Trophoblast cell (in vitro differentiated cells and primary cell): ENCODE measurements around the gene ASTN2.

Experiments used
- DNase-seq, 2 donors: peaks; one replicate each; pipeline ENCODE4 v3.0.0-alpha.2; 2016
- H2AFZ ChIP-seq: 2 replicates; pipeline ENCODE4 v1.6.1; 2013; ENCODE audit warnings: low read length, moderate library complexity, mild to moderate bottlenecking; ENCODE audit not compliant: insufficient read depth, poor library complexity
- H2AK5ac ChIP-seq: 2 replicates; pipeline ENCODE4 v1.6.1; 2013; ENCODE audit warnings: mild to moderate bottlenecking, low read length
- H2BK120ac ChIP-seq: 2 replicates; pipeline ENCODE4 v1.6.1; 2013; ENCODE audit warnings: low read length, mild to moderate bottlenecking, moderate library complexity; ENCODE audit not compliant: insufficient read depth, poor library complexity
- H2BK12ac ChIP-seq: 2 replicates; pipeline ENCODE4 v1.6.1; 2013; ENCODE audit warnings: mild to moderate bottlenecking, low read length, moderate library complexity
- H2BK5ac ChIP-seq: 2 replicates; pipeline ENCODE4 v1.6.1; 2013; ENCODE audit warnings: low read length, low read depth, moderate library complexity, mild to moderate bottlenecking; ENCODE audit not compliant: poor library complexity
- H3K14ac ChIP-seq: 2 replicates; pipeline ENCODE4 v1.6.1; 2013; ENCODE audit warnings: mild to moderate bottlenecking, low read length
- H3K18ac ChIP-seq: 2 replicates; pipeline ENCODE4 v1.6.1; 2013; ENCODE audit warnings: mild to moderate bottlenecking, low read length
- H3K23ac ChIP-seq: 2 replicates; pipeline ENCODE4 v1.6.1; 2013; ENCODE audit warnings: low read length
- H3K27ac ChIP-seq: 2 replicates; pipeline ENCODE4 v1.5.1; 2013; ENCODE audit warnings: low read depth, mild to moderate bottlenecking, inconsistent platforms, low read length, moderate library complexity
- H3K27me3 ChIP-seq: 2 replicates; pipeline ENCODE4 v1.6.1; 2013; ENCODE audit warnings: inconsistent platforms, mild to moderate bottlenecking, low read length, moderate library complexity; ENCODE audit not compliant: insufficient read depth
- H3K36me3 ChIP-seq, 2 experiments: 1 replicate in 1 of 2; 2 replicates in 1 of 2; pipeline ENCODE4 v1.6.1; 2013; ENCODE audit warnings: low read length in 2 of 2, mild to moderate bottlenecking in 2 of 2, moderate library complexity in 1 of 2; ENCODE audit not compliant: insufficient read depth in 2 of 2, control insufficient read depth in 1 of 2
- H3K4ac ChIP-seq: 2 replicates; pipeline ENCODE4 v1.6.1; 2013; ENCODE audit warnings: low read depth, mild to moderate bottlenecking, low read length, moderate library complexity
- H3K4me1 ChIP-seq, 2 experiments: 1 replicate in 1 of 2; 2 replicates in 1 of 2; pipeline ENCODE4 v1.6.1; 2013; ENCODE audit warnings: low read length in 2 of 2, mild to moderate bottlenecking in 2 of 2, moderate library complexity in 1 of 2; ENCODE audit not compliant: insufficient read depth in 2 of 2, control insufficient read depth in 1 of 2
- H3K4me2 ChIP-seq: 2 replicates; pipeline ENCODE4 v1.6.1; 2013; ENCODE audit warnings: inconsistent platforms, mild to moderate bottlenecking, low read length, moderate library complexity
- H3K4me3 ChIP-seq: 2 replicates; pipeline ENCODE4 v1.5.1; 2013; ENCODE audit warnings: mild to moderate bottlenecking, low read depth, low read length, inconsistent platforms
- H3K79me1 ChIP-seq: one replicate; pipeline ENCODE4 v1.6.1; 2013; ENCODE audit warnings: low read length
- H3K79me2 ChIP-seq: 2 replicates; pipeline ENCODE4 v1.6.1; 2013; ENCODE audit warnings: low read length, mild to moderate bottlenecking; ENCODE audit not compliant: control insufficient read depth, insufficient read depth, poor library complexity
- H3K9ac ChIP-seq: 2 replicates; pipeline ENCODE4 v1.6.1; 2013; ENCODE audit warnings: mild to moderate bottlenecking, low read length
- H3K9me3 ChIP-seq: 2 replicates; pipeline ENCODE4 v1.6.1; 2013; ENCODE audit warnings: low read depth, mild to moderate bottlenecking, control low read depth, inconsistent platforms, low read length; ENCODE audit not compliant: insufficient read depth
- H4K12ac ChIP-seq: 2 replicates; pipeline ENCODE4 v1.6.1; 2013; ENCODE audit warnings: low read depth, mild to moderate bottlenecking, low read length, moderate library complexity
- H4K8ac ChIP-seq: 2 replicates; pipeline ENCODE4 v1.6.1; 2013; ENCODE audit warnings: low read depth, mild to moderate bottlenecking, low read length, moderate library complexity
- H4K91ac ChIP-seq: one replicate; pipeline ENCODE4 v1.6.1; 2013; ENCODE audit warnings: low read depth, mild to moderate bottlenecking, low read length, moderate library complexity
- WGBS: extraction: QIAGEN DNeasy Blood & Tissue Kit; methylation state at CpG from one replicate; pipeline ENCODE4 v1.1.7; 2013; ENCODE audit warnings: missing lambda C conversion rate; ENCODE audit not compliant: insufficient read length, insufficient coverage; ENCODE audit errors: extremely low coverage; 5-methylcytosine and 5-hydroxymethylcytosine counted together

ASTN2 gene

GRCh38 chr9:117247266-117247665 is 167.6 kb downstream of the ASTN2 start:
- no peaks in the 10 kb centered on the region for H3K27me3 ChIP-seq
- H3K14ac ChIP-seq = no peak overlapping the region
- H3K9me3 ChIP-seq = no peaks in the 10 kb centered on the region
- H3K4me3 ChIP-seq = no peak overlapping the region
- no peak overlapping the region for H3K9ac ChIP-seq
- WGBS = no CpG with 5 or more reads among the region's 1 CpG
- no peak overlapping the region for H4K8ac ChIP-seq
- no peaks in the 10 kb centered on the region for H3K4me1 ChIP-seq
- no peak overlapping the region for H2BK120ac ChIP-seq
- no peaks in the 10 kb centered on the region for H3K79me2 ChIP-seq
- H2AK5ac ChIP-seq = no peak overlapping the region
- no peaks in the 10 kb centered on the region for H3K79me1 ChIP-seq
- H3K4me2 ChIP-seq = no peak overlapping the region
- H2BK5ac ChIP-seq = no peak overlapping the region
- H2BK12ac ChIP-seq = no peak overlapping the region
- H4K12ac ChIP-seq = no peak overlapping the region
- H3K18ac ChIP-seq = no peak overlapping the region
- no peak overlapping the region for H2AFZ ChIP-seq
- H4K91ac ChIP-seq = no peak overlapping the region
- H3K23ac ChIP-seq = no peak overlapping the region
- peak in 1 of 2 donors; percentile 36 for DNase-seq
- no peak overlapping the region for H3K4ac ChIP-seq
- no peaks in the 10 kb centered on the region for H3K36me3 ChIP-seq
- no peak overlapping the region for H3K27ac ChIP-seq

GRCh38 chr9:117245175-117245829 is 169.6 kb downstream of the ASTN2 start:
- no peaks in the 10 kb centered on the region for H3K9me3 ChIP-seq
- no peak overlapping the region for H2BK5ac ChIP-seq
- no CpG with 5 or more reads among the region's 8 CpGs for WGBS
- H3K4me1 ChIP-seq = no peaks in the 10 kb centered on the region
- no peak overlapping the region for H3K23ac ChIP-seq
- H2AK5ac ChIP-seq = no peak overlapping the region
- H4K8ac ChIP-seq = no peak overlapping the region
- no peak overlapping the region for H4K12ac ChIP-seq
- no peak overlapping the region for H3K27ac ChIP-seq
- DNase-seq = no peak
- no peak overlapping the region for H3K9ac ChIP-seq
- no peak overlapping the region for H3K4me2 ChIP-seq
- no peak overlapping the region for H4K91ac ChIP-seq
- H2AFZ ChIP-seq = no peak overlapping the region
- H3K18ac ChIP-seq = no peak overlapping the region
- no peak overlapping the region for H3K14ac ChIP-seq
- no peak overlapping the region for H2BK120ac ChIP-seq
- H3K36me3 ChIP-seq = no peaks in the 10 kb centered on the region
- H3K79me1 ChIP-seq = no peaks in the 10 kb centered on the region
- H3K4me3 ChIP-seq = no peak overlapping the region
- H3K27me3 ChIP-seq = no peaks in the 10 kb centered on the region
- H3K79me2 ChIP-seq = no peaks in the 10 kb centered on the region
- no peak overlapping the region for H3K4ac ChIP-seq
- no peak overlapping the region for H2BK12ac ChIP-seq

GRCh38 chr9:117242082-117242481 is 172.8 kb downstream of the ASTN2 start:
- Histone ChIP-seq H3K4ac (no peak overlapping the region), H3K18ac (no peak overlapping the region), H4K8ac (no peak overlapping the region), H3K4me2 (no peak overlapping the region), H3K27ac (no peak overlapping the region), H3K14ac (no peak overlapping the region), H2BK120ac (no peak overlapping the region), H3K27me3 (no peaks in the 10 kb centered on the region), H3K4me3 (no peak overlapping the region), H3K79me2 (no peaks in the 10 kb centered on the region), H2BK12ac (no peak overlapping the region), H4K91ac (no peak overlapping the region), H3K79me1 (no peaks in the 10 kb centered on the region), H3K4me1 (no peaks in the 10 kb centered on the region), H2AFZ (no peak overlapping the region), H3K9ac (no peak overlapping the region), H3K23ac (no peak overlapping the region), H2AK5ac (no peak overlapping the region), H4K12ac (no peak overlapping the region), H3K9me3 (no peaks in the 10 kb centered on the region), H3K36me3 (no peaks in the 10 kb centered on the region), H2BK5ac (no peak overlapping the region)
- no CpG with 5 or more reads among the region's 3 CpGs for WGBS
- DNase-seq = no peak

- Histone ChIP-seq H3K4me3 (no peak overlapping the region), H4K8ac (no peak overlapping the region)
Measured at GRCh38 chr9:117239428-117239827, 175.4 kb downstream of the ASTN2 start.

More at GRCh38 chr9:117239428-117239827, 175.4 kb downstream of the ASTN2 start:
- no peak overlapping the region for H4K12ac ChIP-seq
- no peaks in the 10 kb centered on the region for H3K36me3 ChIP-seq
- H2BK12ac ChIP-seq = no peak overlapping the region
- H3K27ac ChIP-seq = no peak overlapping the region
- H2AK5ac ChIP-seq = no peak overlapping the region
- no peak overlapping the region for H2BK120ac ChIP-seq
- H3K4me1 ChIP-seq = no peaks in the 10 kb centered on the region
- H3K79me1 ChIP-seq = no peaks in the 10 kb centered on the region
- no peak overlapping the region for H4K91ac ChIP-seq
- no peak overlapping the region for H2BK5ac ChIP-seq
- no peaks in the 10 kb centered on the region for H3K79me2 ChIP-seq
- H3K23ac ChIP-seq = no peak overlapping the region
- no peak overlapping the region for H3K4me2 ChIP-seq
- H3K27me3 ChIP-seq = no peaks in the 10 kb centered on the region
- H3K9ac ChIP-seq = no peak overlapping the region
- DNase-seq = no peak
- no peaks in the 10 kb centered on the region for H3K9me3 ChIP-seq
- no CpG with 5 or more reads among the region's 1 CpG for WGBS
- no peak overlapping the region for H3K18ac ChIP-seq
- H3K4ac ChIP-seq = no peak overlapping the region
- H2AFZ ChIP-seq = no peak overlapping the region
- H3K14ac ChIP-seq = no peak overlapping the region
